Activated T-cell treated with anti-CD3 and anti-CD28 coated beads, Interleukin-2, amount 50 U/mL, for 48 hours (primary cell): ENCODE data around the gene CHMP4B.

Experiments used
- DNase-seq, 2 experiments: peaks; one replicate each; pipeline ENCODE4 v3.0.0-alpha.2; 2020

Gene CHMP4B

GRCh38 chr20:33866398-33867100 lies 55.4 kb downstream of the CHMP4B start:
- DNase-seq, result no peak

GRCh38 chr20:33868042-33868441 lies 56.9 kb downstream of the CHMP4B start:
- no peak for DNase-seq

GRCh38 chr20:33868595-33868994 lies 57.4 kb downstream of the CHMP4B start:
- no peak for DNase-seq

GRCh38 chr20:33869283-33869682 lies 58.1 kb downstream of the CHMP4B start:
- DNase-seq, result no peak

- DNase-seq, result no peak
Observed at GRCh38 chr20:33871362-33871761, 60.2 kb downstream of the CHMP4B start.

GRCh38 chr20:33874129-33874528 lies 63.0 kb downstream of the CHMP4B start:
- no peak for DNase-seq

GRCh38 chr20:33875055-33875454 lies 63.9 kb downstream of the CHMP4B start:
- DNase-seq, result no peak

- no peak for DNase-seq
Observed at GRCh38 chr20:33875534-33876026, 64.4 kb downstream of the CHMP4B start.

GRCh38 chr20:33878583-33878982 lies 67.4 kb downstream of the CHMP4B start:
- no peak for DNase-seq

GRCh38 chr20:33880396-33880795 lies 69.2 kb downstream of the CHMP4B start:
- DNase-seq, result no peak

GRCh38 chr20:33881989-33882388 lies 70.8 kb downstream of the CHMP4B start:
- DNase-seq, result no peak

GRCh38 chr20:33882481-33882880 lies 71.3 kb downstream of the CHMP4B start:
- DNase-seq, result no peak

GRCh38 chr20:33883164-33883563 lies 72.0 kb downstream of the CHMP4B start:
- no peak for DNase-seq

GRCh38 chr20:33884633-33885032 lies 73.5 kb downstream of the CHMP4B start:
- no peak for DNase-seq

- no peak for DNase-seq
Observed at GRCh38 chr20:33889312-33889711, 78.2 kb downstream of the CHMP4B start.

GRCh38 chr20:33890557-33890956 lies 79.4 kb downstream of the CHMP4B start:
- no peak for DNase-seq

GRCh38 chr20:33893314-33893713 lies 82.2 kb downstream of the CHMP4B start:
- DNase-seq, result no peak

GRCh38 chr20:33894798-33895197 lies 83.7 kb downstream of the CHMP4B start:
- no peak for DNase-seq

GRCh38 chr20:33896509-33896908 lies 85.4 kb downstream of the CHMP4B start:
- no peak for DNase-seq

GRCh38 chr20:33897313-33897912 lies 86.3 kb downstream of the CHMP4B start:
- no peak for DNase-seq

- no peak for DNase-seq
Observed at GRCh38 chr20:33899106-33899505, 88.0 kb downstream of the CHMP4B start.

GRCh38 chr20:33900521-33901131 lies 89.5 kb downstream of the CHMP4B start:
- DNase-seq, result no peak

- no peak for DNase-seq
Observed at GRCh38 chr20:33901132-33901523, 90.0 kb downstream of the CHMP4B start.

- DNase-seq, result no peak
Observed at GRCh38 chr20:33902011-33902410, 90.9 kb downstream of the CHMP4B start.
